CD14-positive monocyte (primary cell): ENCODE measurements around the gene ELMO1. TPM values are rescaled to one million over a fixed set of nuclear protein-coding genes. Genes with fewer than 3 reads are reported as not detected.

Experiments used
- DNase-seq, 3 donors: peaks; one replicate each; pipeline ENCODE4 v3.0.0-alpha.2; 2011 to 2022
- H2AFZ ChIP-seq: 2 replicates; pipeline ENCODE4 v1.6.0; 2012; ENCODE audit warnings: mild to moderate bottlenecking, low read depth, low read length, inconsistent platforms; ENCODE audit not compliant: insufficient read depth, poor library complexity, severe bottlenecking
- H3K27ac ChIP-seq, 2 donors: 1 replicate in 1 of 2; 2 replicates in 1 of 2; pipeline ENCODE4 v1.5.1; 2012 to 2013; ENCODE audit warnings: low read length in 2 of 2, control low read depth in 1 of 2, inconsistent platforms in 1 of 2, low read depth in 1 of 2, mild to moderate bottlenecking in 1 of 2
- H3K27me3 ChIP-seq, 2 donors: one replicate each; pipeline versions ENCODE4 v1.6.0 to v1.6.1; 2011 to 2013; ENCODE audit warnings: low read length in 2 of 2; ENCODE audit not compliant: control insufficient read depth in 2 of 2, insufficient read depth in 2 of 2
- H3K36me3 ChIP-seq, 2 donors: replicated peaks in 1 of 2; 1 replicate in 1 of 2; 2 replicates in 1 of 2; pipeline versions ENCODE4 v1.5.1 to v1.6.1; 2012 to 2013; ENCODE audit warnings: low read length in 2 of 2, control low read depth in 1 of 2, inconsistent platforms in 1 of 2, mild to moderate bottlenecking in 1 of 2; ENCODE audit not compliant: insufficient read depth in 2 of 2, control insufficient read depth in 1 of 2
- H3K4me1 ChIP-seq, 2 donors: 1 replicate in 1 of 2; 2 replicates in 1 of 2; pipeline versions ENCODE4 v1.5.1 to v1.6.1; 2012 to 2013; ENCODE audit warnings: low read length in 2 of 2, control low read depth in 1 of 2, inconsistent platforms in 1 of 2, mild to moderate bottlenecking in 1 of 2, moderate library complexity in 1 of 2; ENCODE audit not compliant: insufficient read depth in 2 of 2, control insufficient read depth in 1 of 2
- H3K4me2 ChIP-seq: replicated peaks from 2 replicates; pipeline ENCODE3; 2012; ENCODE audit warnings: low read length, moderate library complexity, mild to moderate bottlenecking; ENCODE audit not compliant: poor library complexity, severe bottlenecking; ENCODE audit errors: extremely low read depth
- H3K4me3 ChIP-seq, 3 experiments: fragments of 200-600 bp in 1 of 3; sonication (generic) in 1 of 3; replicated peaks in 1 of 3; 1 replicate in 2 of 3; 2 replicates in 1 of 3; pipeline ENCODE4 v1.5.1; 2011 to 2013; ENCODE audit warnings: low read length in 3 of 3, mild to moderate bottlenecking in 3 of 3, control low read depth in 2 of 3, low read depth in 2 of 3, inconsistent platforms in 1 of 3, moderate library complexity in 1 of 3
- H3K79me2 ChIP-seq: 2 replicates; pipeline ENCODE4 v1.6.0; 2012; ENCODE audit warnings: mild to moderate bottlenecking, control low read depth, inconsistent platforms, low read length, moderate library complexity; ENCODE audit not compliant: insufficient read depth
- H3K9ac ChIP-seq: 2 replicates; pipeline ENCODE4 v1.6.0; 2017; ENCODE audit warnings: low read length, mild to moderate bottlenecking; ENCODE audit not compliant: insufficient read depth, poor library complexity, severe bottlenecking
- H3K9me3 ChIP-seq, 2 donors: replicated peaks in 1 of 2; 1 replicate in 1 of 2; 2 replicates in 1 of 2; pipeline versions ENCODE4 v1.5.1 to v1.6.1; 2012 to 2013; ENCODE audit warnings: low read length in 2 of 2, control low read depth in 1 of 2; ENCODE audit not compliant: control insufficient read depth in 1 of 2, insufficient read depth in 1 of 2
- H4K20me1 ChIP-seq: 2 replicates; pipeline ENCODE4 v1.6.0; 2012; ENCODE audit warnings: mild to moderate bottlenecking, low read length, control low read depth, moderate library complexity; ENCODE audit not compliant: insufficient read depth
- H3K27ac Mint-ChIP-seq, 7 donors: one replicate each; pipeline ENCODE4 v1.8.0; 2020; ENCODE audit warnings: mild to moderate bottlenecking in 7 of 7, mixed read lengths in 7 of 7, moderate library complexity in 6 of 7, inconsistent platforms in 2 of 7
- H3K27me3 Mint-ChIP-seq, 3 donors: one replicate each; pipeline ENCODE4 v1.8.0; 2021 to 2022; ENCODE audit warnings: low read depth in 3 of 3, mild to moderate bottlenecking in 3 of 3, mixed read lengths in 3 of 3, moderate library complexity in 3 of 3, inconsistent platforms in 1 of 3
- H3K36me3 Mint-ChIP-seq, 2 donors: one replicate each; pipeline ENCODE4 v1.8.0; 2020; ENCODE audit warnings: mixed read lengths in 2 of 2, inconsistent platforms in 1 of 2, mild to moderate bottlenecking in 1 of 2
- H3K4me1 Mint-ChIP-seq: one replicate; pipeline ENCODE4 v1.8.0; 2020; ENCODE audit warnings: mild to moderate bottlenecking, mixed read lengths
- H3K4me3 Mint-ChIP-seq, 2 donors: one replicate each; pipeline ENCODE4 v1.8.0; 2020; ENCODE audit warnings: mild to moderate bottlenecking in 2 of 2, mixed read lengths in 2 of 2, moderate library complexity in 1 of 2
- H3K9me3 Mint-ChIP-seq, 7 donors: one replicate each; pipeline ENCODE4 v1.8.0; 2020 to 2022; ENCODE audit warnings: mixed read lengths in 7 of 7, mild to moderate bottlenecking in 6 of 7, moderate library complexity in 6 of 7, inconsistent platforms in 2 of 7
- CTCF ChIP-seq: fragments of 200-600 bp; IDR thresholded peaks from one replicate; pipeline ENCODE4 v1.8.0; 2022; ENCODE audit warnings: antibody characterized with exemption, mild to moderate bottlenecking
- WGBS: methylation state at CpG from one replicate; pipeline ENCODE4 v1.1.5; 2013; ENCODE audit warnings: missing lambda C conversion rate; ENCODE audit not compliant: insufficient coverage; 5-methylcytosine and 5-hydroxymethylcytosine counted together
- intact Hi-C, 2 donors: fragments of 100-400 bp; cut with micrococcal nuclease; formaldehyde crosslinking; loops; one replicate each; pipeline versions ENCODE4 v1.15.0 to v1.15.1; 2023
- polyA plus RNA-seq, 3 donors: library from polyadenylated mRNA; depleted of rRNA in 1 of 3; unstranded in 2 of 3; stranded (reverse) in 1 of 3; fragments of 300-500 nt in 2 of 3; fragments of >200 nt in 1 of 3; fragmentation: Illumina TruSeq in 2 of 3; gene quantifications; 1 replicate in 2 of 3; 2 replicates in 1 of 3; pipeline ENCODE4 v1.2.3, GENCODE V29; 2012 to 2021

The ELMO1 gene
- polyA plus RNA-seq, 3 donors: 46.6 to 50.2 (median 46.7) TPM

- Histone ChIP-seq H2AFZ (no peak overlapping the region), H4K20me1 (peaks cover 77% of the 10 kb centered on the region), H3K27ac (no peak overlapping the region), H3K9ac (no peak overlapping the region), H3K79me2 (peaks cover 16% of the 10 kb centered on the region), H3K9me3 (no peaks in the 10 kb centered on the region), H3K4me1 (no peaks in the 10 kb centered on the region), H3K36me3 (peaks cover 0 to 33% of the 10 kb centered on the region in 2 donors), H3K4me3 (no peak overlapping the region), H3K4me2 (no peak overlapping the region), H3K27me3 (no peaks in the 10 kb centered on the region)
- Mint-ChIP-seq H3K4me3 (no peak overlapping the region), H3K4me1 (peaks cover 3% of the 10 kb centered on the region), H3K27me3 (no peaks in the 10 kb centered on the region), H3K9me3 (peaks cover 0 to 4% (median 0%) of the 10 kb centered on the region in 7 donors), H3K36me3 (peaks cover 23 to 51% of the 10 kb centered on the region in 2 donors), H3K27ac (peak overlapping the region in 1 of 7 donors; percentile 27)
- no peak for DNase-seq
- TF ChIP-seq CTCF: no peak
- no CpG with 5 or more reads among the region's 1 CpG for WGBS
- intact Hi-C loops: no loop called here
Measured at GRCh38 chr7:37116093-37116701, 332.5 kb downstream of the ELMO1 start.

- no peak for TF ChIP-seq CTCF
- Mint-ChIP-seq H3K4me1 (peaks cover 12% of the 10 kb centered on the region), H3K36me3 (peaks cover 23 to 44% of the 10 kb centered on the region in 2 donors), H3K27me3 (no peaks in the 10 kb centered on the region), H3K9me3 (peaks cover 0 to 2% (median 0%) of the 10 kb centered on the region in 7 donors), H3K27ac (peak overlapping the region in 3 of 7 donors; percentile 8 to 33 (median 22)), H3K4me3 (no peak overlapping the region)
- Histone ChIP-seq H3K4me2 (no peak overlapping the region), H3K36me3 (peaks cover 0 to 31% of the 10 kb centered on the region in 2 donors), H4K20me1 (peaks cover 80% of the 10 kb centered on the region), H3K27me3 (no peaks in the 10 kb centered on the region), H3K9me3 (no peaks in the 10 kb centered on the region), H3K4me1 (no peaks in the 10 kb centered on the region), H3K79me2 (peaks cover 16% of the 10 kb centered on the region), H2AFZ (no peak overlapping the region), H3K27ac (no peak overlapping the region), H3K9ac (no peak overlapping the region), H3K4me3 (no peak overlapping the region)
- intact Hi-C loops: no loop called here
- 96% methylated on average over 5 of the region's 6 CpGs for WGBS
- no peak for DNase-seq
Measured at GRCh38 chr7:37113661-37114355, 334.9 kb downstream of the ELMO1 start.
